ENCODE results near the gene RAP1GDS1.

The RAP1GDS1 gene

DNA sequence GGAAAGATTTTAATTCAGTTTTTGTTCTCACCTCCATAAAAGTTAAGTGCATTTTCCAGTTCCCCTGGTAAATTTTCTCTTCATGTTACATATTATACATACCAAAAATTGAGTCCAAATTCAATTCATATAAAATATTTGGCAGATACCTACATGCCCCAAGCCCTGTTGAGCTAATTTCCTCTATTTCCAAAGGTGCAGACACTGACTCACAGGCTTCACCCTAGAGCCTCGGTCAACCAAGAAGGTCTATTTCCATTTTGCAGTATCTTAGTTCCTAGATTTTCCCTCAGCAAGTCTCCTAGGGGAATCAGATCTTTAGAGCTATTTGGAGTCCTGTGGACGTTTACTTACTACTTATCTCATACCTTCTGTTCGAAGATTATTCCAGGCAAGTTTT, 222.8 kb downstream of the RAP1GDS1 start:
- Histone ChIP-seq H3K4me1 (ENCODE audit: control insufficient read depth in 1 of 2, insufficient read depth in 1 of 2, low read depth in 1 of 2, low read length in 1 of 2) (no peaks in the 10 kb centered on the region), H3K4me3 (ENCODE audit: low read depth in 1 of 2, low read length in 1 of 2) (no peak overlapping the region), H3K27ac (no peak overlapping the region), H3K9me3 (no peaks in the 10 kb centered on the region), H3K36me3 (no peaks in the 10 kb centered on the region), H3K27me3 (no peaks in the 10 kb centered on the region)
- TF ChIP-seq, protein P1, sequence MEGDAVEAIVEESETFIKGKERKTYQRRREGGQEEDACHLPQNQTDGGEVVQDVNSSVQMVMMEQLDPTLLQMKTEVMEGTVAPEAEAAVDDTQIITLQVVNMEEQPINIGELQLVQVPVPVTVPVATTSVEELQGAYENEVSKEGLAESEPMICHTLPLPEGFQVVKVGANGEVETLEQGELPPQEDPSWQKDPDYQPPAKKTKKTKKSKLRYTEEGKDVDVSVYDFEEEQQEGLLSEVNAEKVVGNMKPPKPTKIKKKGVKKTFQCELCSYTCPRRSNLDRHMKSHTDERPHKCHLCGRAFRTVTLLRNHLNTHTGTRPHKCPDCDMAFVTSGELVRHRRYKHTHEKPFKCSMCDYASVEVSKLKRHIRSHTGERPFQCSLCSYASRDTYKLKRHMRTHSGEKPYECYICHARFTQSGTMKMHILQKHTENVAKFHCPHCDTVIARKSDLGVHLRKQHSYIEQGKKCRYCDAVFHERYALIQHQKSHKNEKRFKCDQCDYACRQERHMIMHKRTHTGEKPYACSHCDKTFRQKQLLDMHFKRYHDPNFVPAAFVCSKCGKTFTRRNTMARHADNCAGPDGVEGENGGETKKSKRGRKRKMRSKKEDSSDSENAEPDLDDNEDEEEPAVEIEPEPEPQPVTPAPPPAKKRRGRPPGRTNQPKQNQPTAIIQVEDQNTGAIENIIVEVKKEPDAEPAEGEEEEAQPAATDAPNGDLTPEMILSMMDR (IDR thresholded peaks at IDR 0.05): no peak

DNA sequence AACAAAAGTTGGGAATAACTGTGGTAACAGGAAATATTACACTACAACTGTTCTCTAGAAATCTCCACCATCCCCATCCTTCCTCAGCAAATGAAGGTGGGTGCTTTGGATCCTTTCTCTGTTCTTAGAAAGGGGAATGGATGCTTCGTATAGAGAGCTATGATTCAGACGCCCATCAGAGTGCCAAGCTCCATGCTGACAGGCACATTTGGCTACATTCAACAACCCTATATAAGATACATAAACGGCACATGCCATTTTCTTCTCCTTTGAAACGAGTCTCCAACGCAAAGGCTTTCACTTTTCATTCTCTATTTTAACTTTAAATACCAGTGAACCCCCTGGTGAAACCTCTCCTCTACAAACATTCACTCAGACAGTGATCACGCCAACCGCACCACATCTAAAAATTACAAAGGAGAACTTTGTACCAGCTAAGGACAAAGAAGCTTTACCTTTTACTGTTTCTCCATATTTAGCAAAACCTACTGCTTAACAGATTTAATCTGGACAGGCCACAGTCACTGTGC, 224.7 kb downstream of the RAP1GDS1 start:
- H3K36me3 ChIP-seq: no peaks in the 10 kb centered on the region

DNA sequence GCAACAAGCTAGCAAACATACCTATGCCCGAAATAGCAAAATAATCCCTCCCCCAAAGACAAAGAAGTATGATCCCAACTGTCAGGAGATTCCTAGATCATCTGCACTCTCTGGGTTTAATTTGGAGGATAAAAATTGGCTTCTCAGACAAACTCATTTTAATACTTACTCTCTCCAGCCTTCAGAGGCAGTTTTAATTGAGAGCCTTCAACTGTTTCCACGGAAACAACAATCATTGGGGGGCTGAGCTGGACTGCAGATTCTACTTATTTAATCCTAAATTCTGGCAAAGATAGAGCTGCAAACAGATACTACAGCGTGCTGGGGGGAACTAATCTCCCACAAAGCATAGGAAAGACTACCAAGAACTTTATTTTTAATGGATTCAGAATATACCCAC, 229.1 kb downstream of the RAP1GDS1 start:
- H3K4me1 ChIP-seq (ENCODE audit: control insufficient read depth in 1 of 2, insufficient read depth in 1 of 2, low read depth in 1 of 2, low read length in 1 of 2): no peaks in the 10 kb centered on the region
- H3K27ac ChIP-seq: no peak overlapping the region
- no peaks in the 10 kb centered on the region for H3K36me3 ChIP-seq
- no peak overlapping the region for H3K4me3 ChIP-seq (ENCODE audit: low read depth in 1 of 2, low read length in 1 of 2)
- H3K9me3 ChIP-seq: no peaks in the 10 kb centered on the region
- no peaks in the 10 kb centered on the region for H3K27me3 ChIP-seq
- TF ChIP-seq, protein P1 (IDR thresholded peaks at IDR 0.05): no peak

More for the DNA sequence above, 224.7 kb downstream of the RAP1GDS1 start:
- Histone ChIP-seq H3K9me3 (no peaks in the 10 kb centered on the region), H3K4me3 (ENCODE audit: low read depth in 1 of 2, low read length in 1 of 2) (no peak overlapping the region), H3K4me1 (ENCODE audit: control insufficient read depth in 1 of 2, insufficient read depth in 1 of 2, low read depth in 1 of 2, low read length in 1 of 2) (no peaks in the 10 kb centered on the region), H3K27ac (no peak overlapping the region), H3K27me3 (no peaks in the 10 kb centered on the region)
- TF ChIP-seq, protein P1 (IDR thresholded peaks at IDR 0.05): no peak

DNA sequence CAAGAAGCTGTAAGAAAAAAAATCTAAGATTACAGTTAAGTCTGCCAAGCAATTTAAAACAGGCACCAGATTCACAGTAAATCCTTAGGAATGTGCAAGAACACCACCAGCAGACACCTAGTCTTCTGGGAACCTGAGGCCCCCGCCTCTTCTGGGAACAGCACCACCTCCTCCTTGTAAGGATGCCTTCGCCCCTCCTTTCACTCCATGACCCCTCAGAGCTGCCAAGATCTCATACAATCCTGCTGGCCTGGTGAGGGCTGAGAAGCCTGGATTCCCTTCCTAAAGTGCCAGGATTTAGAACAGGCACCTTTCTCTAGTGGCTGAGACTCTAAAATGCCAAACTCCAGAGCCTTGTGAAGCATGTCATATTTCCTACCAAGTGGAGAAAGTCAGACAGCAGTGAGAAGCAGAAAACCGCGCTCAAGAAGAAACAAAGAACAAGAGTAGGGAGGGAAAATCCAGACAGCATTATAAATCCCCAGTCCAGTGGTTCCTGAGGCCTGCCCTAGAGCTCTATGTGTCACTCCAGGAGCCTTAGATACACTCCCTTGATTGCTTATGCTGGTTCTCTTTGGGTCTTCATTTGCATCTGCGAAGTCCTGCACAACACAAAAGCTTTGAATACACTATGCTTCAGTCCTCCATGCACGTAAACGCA, 230.8 kb downstream of the RAP1GDS1 start:
- H3K4me3 ChIP-seq (ENCODE audit: low read depth in 1 of 2, low read length in 1 of 2): no peak overlapping the region
- no peaks in the 10 kb centered on the region for H3K4me1 ChIP-seq (ENCODE audit: control insufficient read depth in 1 of 2, insufficient read depth in 1 of 2, low read depth in 1 of 2, low read length in 1 of 2)
- no peaks in the 10 kb centered on the region for H3K27me3 ChIP-seq
- TF ChIP-seq, protein P1 (IDR thresholded peaks at IDR 0.05): no peak
- no peaks in the 10 kb centered on the region for H3K9me3 ChIP-seq
- H3K36me3 ChIP-seq: no peaks in the 10 kb centered on the region
- no peak overlapping the region for H3K27ac ChIP-seq

DNA sequence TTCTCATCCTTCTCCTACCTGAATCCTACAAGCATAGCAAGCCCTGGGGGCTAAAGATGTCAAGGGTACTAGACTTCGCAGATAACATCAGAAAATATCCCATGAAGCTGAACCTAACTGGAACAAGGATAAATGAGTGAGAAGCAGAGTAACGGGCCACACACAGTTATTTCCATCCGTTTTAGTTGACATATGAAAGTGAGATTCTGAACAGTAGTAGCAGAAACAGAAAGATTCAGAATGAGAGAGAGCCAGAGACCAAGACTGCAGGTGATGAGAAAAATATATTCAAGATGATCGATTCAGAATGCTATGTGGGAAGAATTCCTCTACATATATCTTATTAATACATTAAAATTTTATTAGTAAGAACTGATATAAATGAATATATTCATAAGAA, 232.1 kb downstream of the RAP1GDS1 start:
- Histone ChIP-seq H3K36me3 (no peaks in the 10 kb centered on the region), H3K4me1 (ENCODE audit: control insufficient read depth in 1 of 2, insufficient read depth in 1 of 2, low read depth in 1 of 2, low read length in 1 of 2) (no peaks in the 10 kb centered on the region), H3K27me3 (no peaks in the 10 kb centered on the region), H3K27ac (no peak overlapping the region), H3K4me3 (ENCODE audit: low read depth in 1 of 2, low read length in 1 of 2) (no peak overlapping the region), H3K9me3 (no peaks in the 10 kb centered on the region)
- TF ChIP-seq, protein P1 (IDR thresholded peaks at IDR 0.05): no peak
